OCI-LY3 (cell line): Measurements from ENCODE around the gene PPP4R1.

Experiments used
- CTCF ChIP-seq: fragments of 200-600, 300-600 bp; sonication (generic); IDR thresholded peaks from 2 replicates; pipeline ENCODE4 v1.5.1; 2014; ENCODE audit warnings: antibody characterized with exemption, low read length, low read depth
- EZH2phosphoT487 ChIP-seq: fragments of 200-600 bp; shearing (Covaris generic); IDR thresholded peaks from 2 replicates; pipeline ENCODE4 v1.6.1; 2018; ENCODE audit warnings: antibody characterized with exemption, mixed run types, low read depth

GRCh38 chr18:9522952-9523351 is 91.4 kb downstream of the PPP4R1 start:
- no peak for TF ChIP-seq CTCF
- no peak for TF ChIP-seq EZH2phosphoT487
